ENCODE measurements around the gene SERPINB11. TPM values are rescaled to one million over a fixed set of nuclear protein-coding genes. Genes with fewer than 3 reads are reported as not detected.

Gene SERPINB11
- total and polyA plus RNA-seq, 10 of the 15 experiments (the other 5 are each of a cell fraction or from before 2014, with no cell fraction given), result not detected

DNA sequence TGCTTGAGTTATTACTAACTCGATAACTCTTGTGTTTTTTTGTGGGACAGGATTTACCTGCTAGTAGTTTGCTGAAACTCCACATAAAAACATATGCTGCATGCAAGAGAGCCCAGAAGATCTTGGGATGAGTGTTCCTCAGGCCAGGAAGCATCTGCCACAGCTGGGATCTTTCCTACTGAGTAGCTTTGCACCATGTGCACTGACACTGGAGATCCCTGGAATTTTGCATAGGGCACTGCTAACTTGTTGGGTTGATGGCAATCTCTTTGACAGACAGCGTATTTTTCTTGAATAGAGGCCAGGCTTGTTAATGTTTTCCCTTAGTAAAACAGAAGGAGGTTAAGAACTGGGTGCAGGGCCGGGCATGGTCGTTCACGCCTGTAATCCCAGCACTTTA lies 808 bp upstream of the SERPINB11 start:
- BruUV-seq (replicated peaks), result no TSS peak
- Histone ChIP-seq H3K4me3 (no peak overlapping the region), H3K27me3 (replicated peaks in 1 of 2; ENCODE audit: control insufficient read depth in 2 of 2, insufficient read depth in 2 of 2, low read length in 1 of 2) (no peaks in the 10 kb centered on the region; a peak in 1 of 4 replicates), H3K36me3 (ENCODE audit: control insufficient read depth in 2 of 2, insufficient read depth in 2 of 2, low read length in 1 of 2) (no peaks in the 10 kb centered on the region), H3K4me1 (ENCODE audit: control insufficient read depth, insufficient read depth, low read length) (no peaks in the 10 kb centered on the region), H3K9ac (ENCODE audit: control insufficient read depth, insufficient read depth, low read length) (no peak overlapping the region), H3K79me2 (ENCODE audit: control insufficient read depth, insufficient read depth, low read length) (no peaks in the 10 kb centered on the region), H3K27ac (ENCODE audit: control insufficient read depth, insufficient read depth) (no peak overlapping the region), H3K9me3 (replicated peaks; ENCODE audit: control insufficient read depth, insufficient read depth, low read length) (no peaks in the 10 kb centered on the region), H2AFZ (ENCODE audit: control insufficient read depth, low read depth, low read length) (no peak overlapping the region), H4K20me1 (ENCODE audit: control insufficient read depth, insufficient read depth) (no peaks in the 10 kb centered on the region), H3K4me2 (ENCODE audit: control insufficient read depth, insufficient read depth) (no peak overlapping the region)
- ATAC-seq (no peak), FAIRE-seq (no peak), DNase-seq (ENCODE audit: low read depth, low spot score) (no peak)
- TF ChIP-seq ESRRA (IDR thresholded peaks at IDR 0.05; ENCODE audit: low read length) (no peak), PAX8 (IDR thresholded peaks at IDR 0.05) (no peak), ZSCAN29 (IDR thresholded peaks at IDR 0.05) (no peak), NR2C1 (IDR thresholded peaks at IDR 0.05) (no peak), SRF (IDR thresholded peaks at IDR 0.05; ENCODE audit: low read depth in 2 of 2, low read length in 2 of 2) (no peak), CREM (IDR thresholded peaks at IDR 0.05; ENCODE audit: low read depth) (no peak), GATAD2B (conservative IDR thresholded peaks at IDR 0.05; ENCODE audit: low read depth) (no peak), KDM1A (IDR thresholded peaks at IDR 0.05; ENCODE audit: borderline replicate concordance) (no peak), PAX5 (IDR thresholded peaks at IDR 0.05; ENCODE audit: borderline replicate concordance, low read depth, low read length) (no peak), ZNF622 (IDR thresholded peaks at IDR 0.05) (no peak)
- TF ChIP-seq, protein P1, sequence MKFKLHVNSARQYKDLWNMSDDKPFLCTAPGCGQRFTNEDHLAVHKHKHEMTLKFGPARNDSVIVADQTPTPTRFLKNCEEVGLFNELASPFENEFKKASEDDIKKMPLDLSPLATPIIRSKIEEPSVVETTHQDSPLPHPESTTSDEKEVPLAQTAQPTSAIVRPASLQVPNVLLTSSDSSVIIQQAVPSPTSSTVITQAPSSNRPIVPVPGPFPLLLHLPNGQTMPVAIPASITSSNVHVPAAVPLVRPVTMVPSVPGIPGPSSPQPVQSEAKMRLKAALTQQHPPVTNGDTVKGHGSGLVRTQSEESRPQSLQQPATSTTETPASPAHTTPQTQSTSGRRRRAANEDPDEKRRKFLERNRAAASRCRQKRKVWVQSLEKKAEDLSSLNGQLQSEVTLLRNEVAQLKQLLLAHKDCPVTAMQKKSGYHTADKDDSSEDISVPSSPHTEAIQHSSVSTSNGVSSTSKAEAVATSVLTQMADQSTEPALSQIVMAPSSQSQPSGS (IDR thresholded peaks at IDR 0.05; ENCODE audit: low read length), result no peak
- TF ChIP-seq, protein P2, sequence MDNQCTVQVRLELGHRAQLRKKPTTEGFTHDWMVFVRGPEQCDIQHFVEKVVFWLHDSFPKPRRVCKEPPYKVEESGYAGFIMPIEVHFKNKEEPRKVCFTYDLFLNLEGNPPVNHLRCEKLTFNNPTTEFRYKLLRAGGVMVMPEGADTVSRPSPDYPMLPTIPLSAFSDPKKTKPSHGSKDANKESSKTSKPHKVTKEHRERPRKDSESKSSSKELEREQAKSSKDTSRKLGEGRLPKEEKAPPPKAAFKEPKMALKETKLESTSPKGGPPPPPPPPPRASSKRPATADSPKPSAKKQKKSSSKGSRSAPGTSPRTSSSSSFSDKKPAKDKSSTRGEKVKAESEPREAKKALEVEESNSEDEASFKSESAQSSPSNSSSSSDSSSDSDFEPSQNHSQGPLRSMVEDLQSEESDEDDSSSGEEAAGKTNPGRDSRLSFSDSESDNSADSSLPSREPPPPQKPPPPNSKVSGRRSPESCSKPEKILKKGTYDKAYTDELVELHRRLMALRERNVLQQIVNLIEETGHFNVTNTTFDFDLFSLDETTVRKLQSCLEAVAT (IDR thresholded peaks at IDR 0.05), result no peak
- TF ChIP-seq, protein P3, sequence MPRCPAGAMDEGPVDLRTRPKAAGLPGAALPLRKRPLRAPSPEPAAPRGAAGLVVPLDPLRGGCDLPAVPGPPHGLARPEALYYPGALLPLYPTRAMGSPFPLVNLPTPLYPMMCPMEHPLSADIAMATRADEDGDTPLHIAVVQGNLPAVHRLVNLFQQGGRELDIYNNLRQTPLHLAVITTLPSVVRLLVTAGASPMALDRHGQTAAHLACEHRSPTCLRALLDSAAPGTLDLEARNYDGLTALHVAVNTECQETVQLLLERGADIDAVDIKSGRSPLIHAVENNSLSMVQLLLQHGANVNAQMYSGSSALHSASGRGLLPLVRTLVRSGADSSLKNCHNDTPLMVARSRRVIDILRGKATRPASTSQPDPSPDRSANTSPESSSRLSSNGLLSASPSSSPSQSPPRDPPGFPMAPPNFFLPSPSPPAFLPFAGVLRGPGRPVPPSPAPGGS (IDR thresholded peaks at IDR 0.05; ENCODE audit: borderline replicate concordance, insufficient read depth, low read depth, low read length, poor library complexity, severe bottlenecking), result no peak
- TF ChIP-seq, protein P4, sequence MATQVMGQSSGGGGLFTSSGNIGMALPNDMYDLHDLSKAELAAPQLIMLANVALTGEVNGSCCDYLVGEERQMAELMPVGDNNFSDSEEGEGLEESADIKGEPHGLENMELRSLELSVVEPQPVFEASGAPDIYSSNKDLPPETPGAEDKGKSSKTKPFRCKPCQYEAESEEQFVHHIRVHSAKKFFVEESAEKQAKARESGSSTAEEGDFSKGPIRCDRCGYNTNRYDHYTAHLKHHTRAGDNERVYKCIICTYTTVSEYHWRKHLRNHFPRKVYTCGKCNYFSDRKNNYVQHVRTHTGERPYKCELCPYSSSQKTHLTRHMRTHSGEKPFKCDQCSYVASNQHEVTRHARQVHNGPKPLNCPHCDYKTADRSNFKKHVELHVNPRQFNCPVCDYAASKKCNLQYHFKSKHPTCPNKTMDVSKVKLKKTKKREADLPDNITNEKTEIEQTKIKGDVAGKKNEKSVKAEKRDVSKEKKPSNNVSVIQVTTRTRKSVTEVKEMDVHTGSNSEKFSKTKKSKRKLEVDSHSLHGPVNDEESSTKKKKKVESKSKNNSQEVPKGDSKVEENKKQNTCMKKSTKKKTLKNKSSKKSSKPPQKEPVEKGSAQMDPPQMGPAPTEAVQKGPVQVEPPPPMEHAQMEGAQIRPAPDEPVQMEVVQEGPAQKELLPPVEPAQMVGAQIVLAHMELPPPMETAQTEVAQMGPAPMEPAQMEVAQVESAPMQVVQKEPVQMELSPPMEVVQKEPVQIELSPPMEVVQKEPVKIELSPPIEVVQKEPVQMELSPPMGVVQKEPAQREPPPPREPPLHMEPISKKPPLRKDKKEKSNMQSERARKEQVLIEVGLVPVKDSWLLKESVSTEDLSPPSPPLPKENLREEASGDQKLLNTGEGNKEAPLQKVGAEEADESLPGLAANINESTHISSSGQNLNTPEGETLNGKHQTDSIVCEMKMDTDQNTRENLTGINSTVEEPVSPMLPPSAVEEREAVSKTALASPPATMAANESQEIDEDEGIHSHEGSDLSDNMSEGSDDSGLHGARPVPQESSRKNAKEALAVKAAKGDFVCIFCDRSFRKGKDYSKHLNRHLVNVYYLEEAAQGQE (IDR thresholded peaks at IDR 0.05; ENCODE audit: low read depth, low read length), result no peak
- TF ChIP-seq, protein P5, sequence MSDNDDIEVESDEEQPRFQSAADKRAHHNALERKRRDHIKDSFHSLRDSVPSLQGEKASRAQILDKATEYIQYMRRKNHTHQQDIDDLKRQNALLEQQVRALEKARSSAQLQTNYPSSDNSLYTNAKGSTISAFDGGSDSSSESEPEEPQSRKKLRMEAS (IDR thresholded peaks at IDR 0.05; ENCODE audit: low read depth, low read length), result no peak
- TF ChIP-seq, protein P6, sequence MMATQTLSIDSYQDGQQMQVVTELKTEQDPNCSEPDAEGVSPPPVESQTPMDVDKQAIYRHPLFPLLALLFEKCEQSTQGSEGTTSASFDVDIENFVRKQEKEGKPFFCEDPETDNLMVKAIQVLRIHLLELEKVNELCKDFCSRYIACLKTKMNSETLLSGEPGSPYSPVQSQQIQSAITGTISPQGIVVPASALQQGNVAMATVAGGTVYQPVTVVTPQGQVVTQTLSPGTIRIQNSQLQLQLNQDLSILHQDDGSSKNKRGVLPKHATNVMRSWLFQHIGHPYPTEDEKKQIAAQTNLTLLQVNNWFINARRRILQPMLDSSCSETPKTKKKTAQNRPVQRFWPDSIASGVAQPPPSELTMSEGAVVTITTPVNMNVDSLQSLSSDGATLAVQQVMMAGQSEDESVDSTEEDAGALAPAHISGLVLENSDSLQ (IDR thresholded peaks at IDR 0.05), result no peak
- CTCF ChIA-PET, result no interaction called here
- SMC1A ChIA-PET (ENCODE audit: uncharacterized antibody, unreplicated experiment), result interaction anchor here (0.6 kb wide), 1 partner anchor 190 kb away, joined by 3 read pairs; no protein-coding TSS in a partner anchor
- POLR2A ChIA-PET, result no interaction called here
- in situ Hi-C loops (cut with MboI), result no loop called here
- intact Hi-C loops (cut with micrococcal nuclease; ENCODE audit: unreplicated experiment), result no loop called here
- RAD21 ChIA-PET (ENCODE audit: unreplicated experiment), result no interaction called here
- 15% methylated on average over 5 of the region's 5 CpGs for whole genome bisulfite sequencing (ENCODE audit: insufficient coverage, insufficient replicate concordance, low lambda C conversion rate, missing lambda C conversion rate)

All from GM12878 (cell line).